22Rv1 (cell line): ENCODE results near the gene MAN2A1.

Source experiments
- H3K27ac ChIP-seq: fragments of 450-650 bp; 2 replicates; pipeline ENCODE4 v1.5.1; 2017
- ZFX ChIP-seq: fragments of 450-650 bp; IDR thresholded peaks from 2 replicates; pipeline ENCODE4 v1.6.1; 2017; ENCODE audit warnings: antibody characterized with exemption, borderline replicate concordance
- TF ChIP-seq, protein P1 (sequence below): fragments of 450-650 bp; IDR thresholded peaks from 2 replicates; pipeline ENCODE4 v1.5.1; 2017; ENCODE audit warnings: mild to moderate bottlenecking

Gene MAN2A1

DNA sequence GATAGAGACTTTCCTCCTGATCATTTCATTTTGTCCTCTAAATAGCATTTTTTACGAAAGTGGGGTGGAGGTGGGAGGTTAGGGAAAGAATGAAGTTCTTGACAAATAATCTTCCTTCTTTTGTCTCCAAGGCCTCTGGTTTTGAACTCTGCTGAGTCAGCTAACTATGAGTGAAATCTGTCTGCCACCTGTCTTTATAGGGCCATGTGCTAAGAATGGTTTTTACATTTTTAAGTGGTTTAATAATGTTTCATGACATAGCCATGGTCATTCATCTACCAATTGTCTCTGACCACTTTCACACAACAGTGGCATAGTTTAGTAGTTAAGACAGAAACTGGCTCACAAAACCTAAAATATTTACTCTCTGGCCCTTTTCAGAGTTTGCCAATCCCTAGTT lies 7.6 kb downstream of the MAN2A1 start:
- no peak overlapping the region for H3K27ac ChIP-seq
- TF ChIP-seq, protein P1, sequence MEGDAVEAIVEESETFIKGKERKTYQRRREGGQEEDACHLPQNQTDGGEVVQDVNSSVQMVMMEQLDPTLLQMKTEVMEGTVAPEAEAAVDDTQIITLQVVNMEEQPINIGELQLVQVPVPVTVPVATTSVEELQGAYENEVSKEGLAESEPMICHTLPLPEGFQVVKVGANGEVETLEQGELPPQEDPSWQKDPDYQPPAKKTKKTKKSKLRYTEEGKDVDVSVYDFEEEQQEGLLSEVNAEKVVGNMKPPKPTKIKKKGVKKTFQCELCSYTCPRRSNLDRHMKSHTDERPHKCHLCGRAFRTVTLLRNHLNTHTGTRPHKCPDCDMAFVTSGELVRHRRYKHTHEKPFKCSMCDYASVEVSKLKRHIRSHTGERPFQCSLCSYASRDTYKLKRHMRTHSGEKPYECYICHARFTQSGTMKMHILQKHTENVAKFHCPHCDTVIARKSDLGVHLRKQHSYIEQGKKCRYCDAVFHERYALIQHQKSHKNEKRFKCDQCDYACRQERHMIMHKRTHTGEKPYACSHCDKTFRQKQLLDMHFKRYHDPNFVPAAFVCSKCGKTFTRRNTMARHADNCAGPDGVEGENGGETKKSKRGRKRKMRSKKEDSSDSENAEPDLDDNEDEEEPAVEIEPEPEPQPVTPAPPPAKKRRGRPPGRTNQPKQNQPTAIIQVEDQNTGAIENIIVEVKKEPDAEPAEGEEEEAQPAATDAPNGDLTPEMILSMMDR = no peak
- TF ChIP-seq ZFX = no peak

DNA sequence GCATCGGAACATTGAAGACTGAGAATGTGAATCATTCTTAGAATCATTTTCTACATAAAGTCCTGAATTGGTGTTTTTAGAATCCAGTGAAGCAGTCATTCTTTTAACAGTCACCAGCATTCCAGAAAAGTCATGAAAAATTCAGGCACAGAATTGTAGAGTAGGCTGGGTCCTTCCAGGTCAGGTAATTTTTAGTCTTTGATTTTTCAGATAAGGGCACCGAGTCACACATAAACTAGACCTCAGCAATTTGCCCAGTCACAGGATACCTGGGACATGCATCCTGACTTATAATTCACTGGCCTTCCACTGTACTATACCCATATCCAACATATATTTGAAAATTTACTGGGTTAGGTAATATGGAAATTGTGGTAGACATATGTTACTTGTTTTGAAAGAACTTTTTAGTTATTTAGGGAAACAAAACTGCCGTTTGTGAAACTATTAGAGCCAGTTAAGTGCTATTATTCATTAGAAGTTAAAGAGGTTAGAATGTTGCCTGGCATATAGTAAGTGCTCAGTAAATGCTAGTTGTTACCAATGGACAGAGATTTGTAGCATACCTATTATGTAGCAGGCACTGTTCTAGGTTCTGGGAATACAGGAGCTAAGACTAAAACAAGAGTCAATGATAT lies 10.9 kb downstream of the MAN2A1 start:
- TF ChIP-seq, protein P1 = no peak
- no peak for TF ChIP-seq ZFX
- no peak overlapping the region for H3K27ac ChIP-seq

DNA sequence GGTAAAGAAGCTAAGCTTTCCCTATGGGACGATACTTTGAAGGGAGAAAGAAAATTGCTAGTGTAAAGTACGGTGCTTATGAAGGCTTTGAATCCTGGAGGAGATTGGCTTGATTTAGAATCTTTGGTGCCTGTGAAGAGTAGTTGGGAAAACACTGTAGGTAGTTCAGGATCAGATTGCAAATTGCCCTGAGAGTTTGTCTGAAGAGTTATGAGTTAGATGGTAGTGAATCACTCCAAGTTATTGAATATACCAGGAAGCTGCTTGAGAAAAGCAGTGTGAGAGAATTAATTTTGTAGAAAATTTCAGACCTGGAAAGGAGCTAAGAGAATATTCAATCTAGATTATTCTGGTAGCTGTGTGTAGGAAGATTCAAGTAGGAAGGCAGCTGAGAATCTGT lies 11.5 kb downstream of the MAN2A1 start:
- TF ChIP-seq ZFX = no peak
- TF ChIP-seq, protein P1 = no peak
- H3K27ac ChIP-seq = no peak overlapping the region

DNA sequence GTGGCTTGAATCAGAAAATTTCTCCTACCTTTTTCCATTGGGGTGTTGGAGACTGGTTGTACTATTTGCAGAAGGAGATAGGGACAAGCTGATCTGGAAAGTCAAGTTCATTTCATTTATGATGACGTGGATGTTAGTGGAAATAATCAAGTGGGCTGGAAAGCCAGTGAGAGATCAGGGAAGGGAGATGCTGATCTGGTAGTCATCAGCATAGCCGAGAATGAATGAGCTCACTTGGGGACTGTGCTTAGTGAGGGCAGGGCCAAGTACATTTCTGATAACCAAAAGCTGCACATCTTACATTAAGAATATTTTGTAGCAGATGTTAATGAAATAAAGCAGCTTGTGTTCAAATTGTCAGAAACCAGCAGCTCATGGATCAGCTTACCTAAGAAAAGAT lies 12.1 kb downstream of the MAN2A1 start:
- TF ChIP-seq, protein P1 = no peak
- TF ChIP-seq ZFX = no peak
- no peak overlapping the region for H3K27ac ChIP-seq

DNA sequence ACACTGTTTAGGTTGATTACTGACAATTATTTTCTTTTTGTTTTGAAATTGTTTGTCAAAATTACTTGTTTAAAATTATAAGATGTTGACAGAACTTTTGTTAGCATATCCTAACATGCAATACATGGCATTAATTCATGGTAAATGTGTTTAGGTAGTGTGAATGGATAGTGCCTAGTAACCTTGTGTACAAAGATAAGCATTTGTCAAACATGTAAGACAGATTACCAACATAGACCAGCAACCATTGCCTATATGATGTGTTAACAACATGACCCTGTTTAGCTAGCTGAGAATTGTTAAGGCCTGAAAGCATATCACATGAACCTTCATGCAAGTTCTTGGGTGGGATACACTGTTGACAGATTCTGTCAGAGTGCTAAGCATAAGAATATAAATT lies 13.4 kb downstream of the MAN2A1 start:
- H3K27ac ChIP-seq = no peak overlapping the region

DNA sequence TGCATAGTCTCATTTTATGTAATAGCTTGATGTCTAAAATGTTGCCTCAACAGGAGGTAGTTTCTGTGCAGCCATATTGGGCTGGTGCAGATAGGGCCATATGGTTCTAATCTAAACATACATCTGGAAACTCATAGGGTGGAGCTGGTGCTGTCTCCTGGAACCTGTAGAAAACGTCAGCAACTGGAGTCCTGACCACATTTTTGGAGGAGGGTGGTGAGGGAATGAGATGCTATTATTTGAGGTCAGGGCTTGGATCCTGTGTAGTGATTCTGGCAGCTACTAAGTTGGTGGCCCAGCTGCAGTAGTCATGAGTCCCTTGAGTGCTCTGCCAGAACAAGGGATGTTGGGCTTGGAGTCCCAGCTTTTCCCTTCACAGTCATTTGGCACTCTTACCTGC lies 14.1 kb downstream of the MAN2A1 start:
- no peak overlapping the region for H3K27ac ChIP-seq
- TF ChIP-seq, protein P1 = no peak
- TF ChIP-seq ZFX = no peak

More for the DNA sequence above, 13.4 kb downstream of the MAN2A1 start:
- TF ChIP-seq, protein P1 = no peak
- TF ChIP-seq ZFX = no peak

DNA sequence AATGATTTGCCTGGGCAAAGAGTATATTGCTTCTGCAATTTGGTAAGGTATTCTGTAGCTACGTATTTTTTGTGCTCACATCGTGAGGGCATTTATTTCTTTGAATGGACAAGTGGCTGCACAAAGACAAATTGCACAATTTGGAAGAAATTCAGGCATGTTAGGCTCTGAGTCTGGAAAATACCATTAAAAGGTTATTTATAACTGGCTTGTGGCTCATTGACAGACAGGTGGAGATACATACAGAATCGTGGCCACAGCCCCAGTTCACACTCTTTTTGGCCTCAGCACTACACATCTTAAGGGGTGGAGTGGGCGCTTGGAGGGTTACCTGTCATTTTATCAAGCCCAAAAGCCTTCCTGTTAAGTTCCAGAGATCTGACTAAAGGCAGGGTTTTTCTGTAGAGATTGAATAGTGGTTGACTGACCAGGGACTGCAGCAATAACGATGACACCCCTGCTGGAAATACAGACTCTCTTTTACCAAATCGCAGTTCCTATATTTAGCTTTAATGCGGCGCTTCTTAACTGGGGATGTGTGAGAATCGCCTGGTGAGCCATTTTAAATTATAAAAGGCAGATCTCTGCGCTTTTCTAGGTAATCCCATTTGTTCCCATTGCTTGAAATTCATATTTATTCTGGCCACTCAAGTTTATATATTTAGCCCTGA lies 14.7 kb downstream of the MAN2A1 start:
- H3K27ac ChIP-seq = no peak overlapping the region
- TF ChIP-seq ZFX = no peak
- TF ChIP-seq, protein P1 = no peak
